Astrocyte (in vitro differentiated cells and primary cell): ENCODE results near the gene PLEKHA1. TPM values are rescaled to one million over a fixed set of nuclear protein-coding genes. Genes with fewer than 3 reads are reported as not detected.

Experiments used
- DNase-seq: peaks from one replicate; pipeline ENCODE4 v3.0.0-alpha.2; 2010; ENCODE audit warnings: low read depth
- FAIRE-seq: peaks from 2 replicates; lab custom pipeline; 2011; peaks lifted over from hg19 to GRCh38; lab: Jason Lieb, UNC
- H2AFZ ChIP-seq: 2 replicates; pipeline ENCODE4 v1.6.0; 2012; ENCODE audit warnings: low read depth, low read length, inconsistent platforms
- H3K27ac ChIP-seq: 2 replicates; pipeline ENCODE4 v1.5.1; 2011; ENCODE audit warnings: low read depth, low read length, inconsistent platforms
- H3K27me3 ChIP-seq: 2 replicates; pipeline ENCODE4 v1.6.0; 2011; ENCODE audit warnings: low read length, inconsistent platforms; ENCODE audit not compliant: insufficient read depth
- H3K36me3 ChIP-seq: 2 replicates; pipeline ENCODE4 v1.5.1; 2011; ENCODE audit warnings: low read length, inconsistent platforms; ENCODE audit not compliant: insufficient read depth
- H3K4me1 ChIP-seq: 2 replicates; pipeline ENCODE4 v1.5.1; 2011; ENCODE audit warnings: low read length, inconsistent platforms; ENCODE audit not compliant: insufficient read depth
- H3K4me2 ChIP-seq: 2 replicates; pipeline ENCODE4 v1.6.0; 2012; ENCODE audit warnings: low read length, inconsistent platforms
- H3K4me3 ChIP-seq: 2 replicates; pipeline ENCODE4 v1.5.1; 2011; ENCODE audit warnings: low read depth, mild to moderate bottlenecking, low read length, inconsistent platforms; ENCODE audit not compliant: insufficient read depth
- H3K79me2 ChIP-seq: 2 replicates; pipeline ENCODE4 v1.6.0; 2012; ENCODE audit warnings: mild to moderate bottlenecking, low read length, inconsistent platforms; ENCODE audit not compliant: insufficient read depth
- H3K9ac ChIP-seq: 2 replicates; pipeline ENCODE4 v1.6.0; 2012; ENCODE audit warnings: mild to moderate bottlenecking, low read length, inconsistent platforms
- H3K9me3 ChIP-seq: 2 replicates; pipeline ENCODE4 v1.5.1; 2012; ENCODE audit warnings: low read depth, mild to moderate bottlenecking, low read length, inconsistent platforms; ENCODE audit not compliant: insufficient read depth
- H4K20me1 ChIP-seq: 2 replicates; pipeline ENCODE4 v1.6.0; 2012; ENCODE audit warnings: low read length, inconsistent platforms; ENCODE audit not compliant: insufficient read depth
- H3K27ac Mint-ChIP-seq: one replicate; pipeline ENCODE4 v1.8.0; 2021; ENCODE audit warnings: mild to moderate bottlenecking, mixed read lengths; ENCODE audit not compliant: unreplicated experiment
- H3K27me3 Mint-ChIP-seq: one replicate; pipeline ENCODE4 v1.8.0; 2021; ENCODE audit warnings: low read depth, mixed read lengths; ENCODE audit not compliant: unreplicated experiment
- H3K36me3 Mint-ChIP-seq: one replicate; pipeline ENCODE4 v1.8.0; 2021; ENCODE audit warnings: low read depth, mixed read lengths; ENCODE audit not compliant: unreplicated experiment
- H3K4me1 Mint-ChIP-seq: one replicate; pipeline ENCODE4 v1.8.0; 2021; ENCODE audit warnings: low read depth, mixed read lengths; ENCODE audit not compliant: unreplicated experiment
- H3K4me3 Mint-ChIP-seq: one replicate; pipeline ENCODE4 v1.8.0; 2021; ENCODE audit warnings: mild to moderate bottlenecking, moderate library complexity, mixed read lengths; ENCODE audit not compliant: unreplicated experiment
- H3K9me3 Mint-ChIP-seq: one replicate; pipeline ENCODE4 v1.8.0; 2021; ENCODE audit warnings: mild to moderate bottlenecking, mixed read lengths; ENCODE audit not compliant: unreplicated experiment
- EZH2 ChIP-seq: IDR thresholded peaks from 2 replicates; pipeline ENCODE4 v1.6.1; 2012; ENCODE audit warnings: mild to moderate bottlenecking, low read length, inconsistent platforms; ENCODE audit not compliant: insufficient read depth
- total RNA-seq: library from RNA; stranded (reverse); gene quantifications from 2 replicates; pipeline ENCODE4 v1.2.1, GENCODE V29; 2021
- TF ChIP-seq, protein P1 (sequence below): IDR thresholded peaks from 2 replicates; pipeline ENCODE4 v1.5.1; 2011; ENCODE audit warnings: low read depth, mild to moderate bottlenecking, inconsistent platforms, low read length, moderate library complexity; ENCODE audit not compliant: insufficient read depth

PLEKHA1 gene
- total RNA-seq, 1 donor from 2014 or later: 31.7 TPM

DNA sequence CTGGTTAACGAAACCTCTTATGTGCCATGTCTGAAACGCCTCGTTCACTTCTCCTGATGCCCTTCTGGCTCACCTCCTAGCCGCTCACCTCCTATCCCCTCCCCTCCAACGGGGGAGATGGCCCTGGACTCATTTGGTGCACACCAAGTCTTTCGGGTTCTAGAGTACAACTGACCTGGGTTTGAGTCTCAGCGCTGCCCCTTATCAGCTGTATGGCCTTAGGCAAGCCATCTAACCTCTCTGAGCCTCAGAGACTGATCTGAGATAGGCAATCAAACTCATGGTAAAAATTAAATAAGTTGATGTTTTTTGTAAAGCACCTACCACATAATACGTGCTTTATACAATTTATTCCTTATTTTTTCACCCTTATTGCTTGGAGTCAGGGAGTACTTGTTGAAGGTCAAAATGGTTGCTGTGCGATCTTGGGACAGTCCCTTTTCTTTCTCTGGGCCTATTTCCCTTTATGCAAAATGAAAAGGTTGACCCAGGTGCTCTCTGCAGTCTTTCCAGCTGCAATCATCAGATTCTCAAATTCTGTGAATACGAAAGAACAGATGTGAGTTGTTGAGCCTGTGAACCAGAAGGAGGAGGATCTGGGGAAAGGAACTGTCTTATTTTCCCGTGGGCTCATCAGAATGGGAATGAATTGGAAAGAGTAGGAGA is 31.2 kb upstream of the PLEKHA1 start:
- Mint-ChIP-seq H3K27ac (no peak overlapping the region), H3K9me3 (no peaks in the 10 kb centered on the region), H3K27me3 (peaks cover 2% of the 10 kb centered on the region), H3K4me1 (peaks cover 6% of the 10 kb centered on the region), H3K36me3 (no peaks in the 10 kb centered on the region), H3K4me3 (no peak overlapping the region)
- Histone ChIP-seq H3K4me3 (no peak overlapping the region), H3K4me1 (peaks cover 4% of the 10 kb centered on the region), H4K20me1 (no peaks in the 10 kb centered on the region), H3K27ac (no peak overlapping the region), H3K79me2 (no peaks in the 10 kb centered on the region), H3K9me3 (peaks cover 4% of the 10 kb centered on the region), H2AFZ (no peak overlapping the region), H3K27me3 (no peaks in the 10 kb centered on the region), H3K36me3 (no peaks in the 10 kb centered on the region), H3K9ac (no peak overlapping the region), H3K4me2 (no peak overlapping the region)
- FAIRE-seq: no peak
- no peak for DNase-seq
- TF ChIP-seq, protein P1, sequence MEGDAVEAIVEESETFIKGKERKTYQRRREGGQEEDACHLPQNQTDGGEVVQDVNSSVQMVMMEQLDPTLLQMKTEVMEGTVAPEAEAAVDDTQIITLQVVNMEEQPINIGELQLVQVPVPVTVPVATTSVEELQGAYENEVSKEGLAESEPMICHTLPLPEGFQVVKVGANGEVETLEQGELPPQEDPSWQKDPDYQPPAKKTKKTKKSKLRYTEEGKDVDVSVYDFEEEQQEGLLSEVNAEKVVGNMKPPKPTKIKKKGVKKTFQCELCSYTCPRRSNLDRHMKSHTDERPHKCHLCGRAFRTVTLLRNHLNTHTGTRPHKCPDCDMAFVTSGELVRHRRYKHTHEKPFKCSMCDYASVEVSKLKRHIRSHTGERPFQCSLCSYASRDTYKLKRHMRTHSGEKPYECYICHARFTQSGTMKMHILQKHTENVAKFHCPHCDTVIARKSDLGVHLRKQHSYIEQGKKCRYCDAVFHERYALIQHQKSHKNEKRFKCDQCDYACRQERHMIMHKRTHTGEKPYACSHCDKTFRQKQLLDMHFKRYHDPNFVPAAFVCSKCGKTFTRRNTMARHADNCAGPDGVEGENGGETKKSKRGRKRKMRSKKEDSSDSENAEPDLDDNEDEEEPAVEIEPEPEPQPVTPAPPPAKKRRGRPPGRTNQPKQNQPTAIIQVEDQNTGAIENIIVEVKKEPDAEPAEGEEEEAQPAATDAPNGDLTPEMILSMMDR: no peak
- no peak for TF ChIP-seq EZH2

DNA sequence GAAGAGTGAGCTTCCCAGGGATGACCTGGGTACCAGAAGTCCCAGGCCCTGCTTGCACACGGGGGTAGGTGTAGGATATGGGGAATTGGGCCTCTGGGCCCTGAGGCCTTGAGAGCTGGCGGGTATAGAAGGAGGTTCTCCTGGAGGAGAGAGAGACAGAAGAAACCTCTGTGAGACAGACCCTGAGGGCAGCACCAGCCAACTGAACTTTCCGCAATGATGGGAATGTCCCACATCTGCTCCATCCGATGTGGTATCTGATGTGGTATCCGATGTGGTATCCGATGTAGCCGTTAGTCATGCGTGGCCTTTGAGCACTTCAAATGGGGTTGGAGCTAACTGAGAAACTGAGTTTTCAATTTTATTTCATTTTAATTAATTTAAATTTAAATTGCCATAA is 30.6 kb upstream of the PLEKHA1 start:
- Mint-ChIP-seq H3K4me3 (no peak overlapping the region), H3K9me3 (no peaks in the 10 kb centered on the region), H3K36me3 (no peaks in the 10 kb centered on the region), H3K27me3 (peaks cover 2% of the 10 kb centered on the region), H3K4me1 (peaks cover 6% of the 10 kb centered on the region), H3K27ac (no peak overlapping the region)
- H4K20me1 ChIP-seq: no peaks in the 10 kb centered on the region
- no peak overlapping the region for H3K4me3 ChIP-seq
- FAIRE-seq (no peak), DNase-seq (no peak)
- H2AFZ ChIP-seq: no peak overlapping the region
- H3K4me1 ChIP-seq: peaks cover 4% of the 10 kb centered on the region
- H3K79me2 ChIP-seq: no peaks in the 10 kb centered on the region
- no peak overlapping the region for H3K4me2 ChIP-seq
- H3K9me3 ChIP-seq: peaks cover 4% of the 10 kb centered on the region
- H3K27ac ChIP-seq: no peak overlapping the region
- no peak overlapping the region for H3K9ac ChIP-seq
- no peaks in the 10 kb centered on the region for H3K36me3 ChIP-seq
- TF ChIP-seq, protein P1: no peak
- TF ChIP-seq EZH2: no peak
- no peaks in the 10 kb centered on the region for H3K27me3 ChIP-seq

DNA sequence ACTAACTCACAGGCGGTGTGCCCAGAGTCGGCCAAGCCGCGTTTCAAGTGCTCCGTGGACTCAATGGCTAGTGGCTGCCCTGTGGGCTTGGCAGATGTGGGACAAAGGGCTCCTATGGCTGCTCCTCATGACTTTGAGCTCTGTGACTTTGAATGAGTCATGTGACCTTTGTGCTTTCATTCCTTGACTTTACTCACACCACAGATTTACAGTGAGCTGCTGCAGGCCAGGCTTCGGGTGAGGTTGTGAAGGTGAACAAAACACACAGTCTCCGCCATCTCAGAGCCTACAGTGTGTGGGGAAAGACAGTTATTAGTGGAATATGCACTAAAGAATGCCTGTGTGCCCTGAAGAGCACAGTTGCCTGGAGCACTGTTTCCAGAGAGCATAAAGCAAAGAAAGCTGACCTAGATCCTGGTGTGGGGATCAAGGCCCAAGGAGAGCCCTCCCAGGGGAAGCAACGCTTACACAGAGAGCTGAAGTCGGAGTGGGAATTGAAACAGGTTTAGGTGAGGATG is 29.7 kb upstream of the PLEKHA1 start:
- H3K79me2 ChIP-seq: no peaks in the 10 kb centered on the region
- DNase-seq: peak; percentile 40
- no peak for FAIRE-seq

More for the DNA sequence above, 29.7 kb upstream of the PLEKHA1 start:
- Mint-ChIP-seq H3K4me3 (no peak overlapping the region), H3K27ac (no peak overlapping the region), H3K9me3 (peaks cover 3% of the 10 kb centered on the region), H3K36me3 (no peaks in the 10 kb centered on the region), H3K4me1 (peaks cover 6% of the 10 kb centered on the region), H3K27me3 (peaks cover 2% of the 10 kb centered on the region)
- no peak overlapping the region for H3K4me3 ChIP-seq
- H4K20me1 ChIP-seq: no peaks in the 10 kb centered on the region
- H3K36me3 ChIP-seq: no peaks in the 10 kb centered on the region
- TF ChIP-seq EZH2: no peak
- TF ChIP-seq, protein P1: no peak
- H3K4me1 ChIP-seq: peaks cover 4% of the 10 kb centered on the region
- H3K27ac ChIP-seq: no peak overlapping the region
- no peaks in the 10 kb centered on the region for H3K27me3 ChIP-seq
- H3K9ac ChIP-seq: no peak overlapping the region
- H3K4me2 ChIP-seq: no peak overlapping the region
- H3K9me3 ChIP-seq: peaks cover 4% of the 10 kb centered on the region
- no peak overlapping the region for H2AFZ ChIP-seq
